Stomach (tissue), 9 donors: ENCODE data around the gene PIGL. TPM values are rescaled to one million over a fixed set of nuclear protein-coding genes. Genes with fewer than 3 reads are reported as not detected.
"Not testable (repeated sequence)": the region's sequence is repeated elsewhere in the genome, so short reads cannot be mapped to it uniquely, and the experiment has no call there.

Source experiments
- DNase-seq, 2 donors: peaks; one replicate each; pipeline versions ENCODE4 v3.0.0 to v3.0.0-alpha.2; 2013 to 2019
- H3K27ac ChIP-seq, 5 donors: fragments of 200-600 bp in 4 of 5; sonication (generic) in 4 of 5; one replicate each; pipeline ENCODE4 v1.5.1; 2013 to 2019; ENCODE audit warnings: mild to moderate bottlenecking in 1 of 5, moderate library complexity in 1 of 5
- H3K27me3 ChIP-seq, 3 donors: fragments of 200-600 bp; sonication (generic); one replicate each; pipeline ENCODE4 v1.5.1; 2017 to 2019; ENCODE audit warnings: mixed run types in 1 of 3
- H3K36me3 ChIP-seq, 4 donors: fragments of 200-600 bp; sonication (generic); 1 replicate in 3 of 4; 2 replicates in 1 of 4; pipeline ENCODE4 v1.5.1; 2016 to 2019
- H3K4me1 ChIP-seq, 4 donors: fragments of 200-600 bp; sonication (generic); one replicate each; pipeline ENCODE4 v1.5.1; 2016 to 2019
- H3K4me3 ChIP-seq, 4 donors: fragments of 200-600 bp; sonication (generic) in 3 of 4; one replicate each; pipeline ENCODE4 v1.5.1; 2016 to 2019; ENCODE audit warnings: mild to moderate bottlenecking in 1 of 4
- H3K9me3 ChIP-seq, 4 donors: fragments of 200-600 bp; sonication (generic); one replicate each; pipeline ENCODE4 v1.5.1; 2016 to 2019
- EP300 ChIP-seq: sonication (generic); formaldehyde crosslinking; IDR thresholded peaks from one replicate; pipeline ENCODE4 v1.6.1; 2017; ENCODE audit warnings: antibody characterized with exemption
- POLR2A ChIP-seq, 4 donors: fragments of 450-650 bp; IDR thresholded peaks; one replicate each; pipeline ENCODE4 v1.6.1; 2016; ENCODE audit warnings: antibody characterized with exemption in 4 of 4, control low read depth in 2 of 4, mild to moderate bottlenecking in 1 of 4, moderate library complexity in 1 of 4
- POLR2AphosphoS5 ChIP-seq, 3 donors: sonication (generic); formaldehyde crosslinking; IDR thresholded peaks; one replicate each; pipeline ENCODE4 v1.6.1; 2016; ENCODE audit warnings: antibody characterized with exemption in 3 of 3
- WGBS, 5 donors: extraction: QIAGEN DNeasy Blood & Tissue Kit in 3 of 5; methylation state at CpG; one replicate each; pipeline versions ENCODE4 v1.1.5 to v1.1.7; 2013 to 2018; 5-methylcytosine and 5-hydroxymethylcytosine counted together
- intact Hi-C: fragments of 100-400 bp; cut with DNase I; formaldehyde crosslinking; loops from one replicate; pipeline ENCODE4 v1.15.1; 2023; ENCODE audit warnings: low total_unique reads
- polyA plus RNA-seq, 3 donors: library from polyadenylated mRNA; stranded (reverse); fragments of 200-250 nt; gene quantifications; one replicate each; pipeline ENCODE4 v1.2.3, GENCODE V29; 2013
- total RNA-seq, 5 donors: library from RNA; depleted of rRNA; stranded (reverse); fragments of >200 nt; gene quantifications; one replicate each; pipeline versions ENCODE4 v1.1.0 to v1.2.3, GENCODE V29; 2014 to 2016
- TF ChIP-seq, protein P1 (sequence below), 7 experiments: fragments of 450-650 bp in 4 of 7; fragments of 200-600 bp in 3 of 7; sonication (generic) in 3 of 7; IDR thresholded peaks; one replicate each; pipeline ENCODE4 v1.5.1; 2016 to 2019; ENCODE audit warnings: antibody characterized with exemption in 7 of 7, control low read depth in 2 of 7, mild to moderate bottlenecking in 1 of 7
- donor health status: healthy with polysubstance abuse.
- donor health status: Bipolar disorder and iron deficiency.
- donor health status: healthy.

Gene PIGL
- total and polyA plus RNA-seq, 8 donors, result 5.8 to 72.3 (median 35.3) TPM

DNA sequence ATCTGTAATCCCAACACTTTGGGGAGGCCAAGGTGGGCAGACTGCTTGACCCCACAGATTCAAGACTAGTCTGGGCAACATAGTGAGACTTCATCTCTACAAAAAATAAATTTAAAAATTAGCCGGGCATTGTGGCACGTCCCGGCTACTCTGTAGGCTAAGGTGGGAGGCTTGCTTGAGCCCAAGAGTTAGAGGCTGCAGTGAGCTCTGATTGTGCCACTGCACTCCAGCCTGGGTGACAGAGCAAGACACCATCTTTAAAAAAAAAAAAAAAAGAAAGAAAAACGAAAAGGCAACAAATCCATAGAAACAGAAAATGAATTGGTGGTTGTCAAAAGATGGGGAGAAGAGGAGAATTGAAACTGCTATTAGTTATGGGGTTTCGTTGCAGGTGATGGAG is 29.4 kb upstream of the PIGL start:
- H3K27ac ChIP-seq, result no peak overlapping the region
- H3K36me3 ChIP-seq, result peaks cover 15 to 81% (median 60%) of the 10 kb centered on the region in 4 donors
- H3K27me3 ChIP-seq, result no peaks in the 10 kb centered on the region
- 83 to 92% (median 89%) methylated on average over 5 of the region's 5 CpGs for WGBS, 5 donors
- TF ChIP-seq EP300 (no peak), POLR2A (IDR thresholded peaks at IDR 0.05) (no peak), POLR2AphosphoS5 (IDR thresholded peaks at IDR 0.05) (no peak)
- TF ChIP-seq, protein P1, sequence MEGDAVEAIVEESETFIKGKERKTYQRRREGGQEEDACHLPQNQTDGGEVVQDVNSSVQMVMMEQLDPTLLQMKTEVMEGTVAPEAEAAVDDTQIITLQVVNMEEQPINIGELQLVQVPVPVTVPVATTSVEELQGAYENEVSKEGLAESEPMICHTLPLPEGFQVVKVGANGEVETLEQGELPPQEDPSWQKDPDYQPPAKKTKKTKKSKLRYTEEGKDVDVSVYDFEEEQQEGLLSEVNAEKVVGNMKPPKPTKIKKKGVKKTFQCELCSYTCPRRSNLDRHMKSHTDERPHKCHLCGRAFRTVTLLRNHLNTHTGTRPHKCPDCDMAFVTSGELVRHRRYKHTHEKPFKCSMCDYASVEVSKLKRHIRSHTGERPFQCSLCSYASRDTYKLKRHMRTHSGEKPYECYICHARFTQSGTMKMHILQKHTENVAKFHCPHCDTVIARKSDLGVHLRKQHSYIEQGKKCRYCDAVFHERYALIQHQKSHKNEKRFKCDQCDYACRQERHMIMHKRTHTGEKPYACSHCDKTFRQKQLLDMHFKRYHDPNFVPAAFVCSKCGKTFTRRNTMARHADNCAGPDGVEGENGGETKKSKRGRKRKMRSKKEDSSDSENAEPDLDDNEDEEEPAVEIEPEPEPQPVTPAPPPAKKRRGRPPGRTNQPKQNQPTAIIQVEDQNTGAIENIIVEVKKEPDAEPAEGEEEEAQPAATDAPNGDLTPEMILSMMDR (IDR thresholded peaks at IDR 0.05), result no peak
- H3K4me3 ChIP-seq, result no peak overlapping the region
- H3K4me1 ChIP-seq, result peaks cover 0 to 46% (median 21%) of the 10 kb centered on the region in 4 donors
- intact Hi-C loops, result no loop called here
- no peaks in the 10 kb centered on the region for H3K9me3 ChIP-seq
- no peak for DNase-seq

- Histone ChIP-seq H3K4me1 (peaks cover 0 to 46% (median 21%) of the 10 kb centered on the region in 4 donors), H3K27ac (no peak overlapping the region), H3K27me3 (no peaks in the 10 kb centered on the region), H3K4me3 (no peak overlapping the region), H3K9me3 (no peaks in the 10 kb centered on the region), H3K36me3 (peaks cover 21 to 88% (median 70%) of the 10 kb centered on the region in 4 donors)
- no peak for DNase-seq
- intact Hi-C loops, result no loop called here
- TF ChIP-seq EP300 (no peak), POLR2AphosphoS5 (IDR thresholded peaks at IDR 0.05) (no peak), POLR2A (IDR thresholded peaks at IDR 0.05) (no peak)
- TF ChIP-seq, protein P1 (IDR thresholded peaks at IDR 0.05), result no peak
- 67 to 81% (median 74%) methylated on average over 3 of the region's 3 CpGs for WGBS, 5 donors
Measured at GRCh38 chr17:16189791-16190348, 27.1 kb upstream of the PIGL start.

DNA sequence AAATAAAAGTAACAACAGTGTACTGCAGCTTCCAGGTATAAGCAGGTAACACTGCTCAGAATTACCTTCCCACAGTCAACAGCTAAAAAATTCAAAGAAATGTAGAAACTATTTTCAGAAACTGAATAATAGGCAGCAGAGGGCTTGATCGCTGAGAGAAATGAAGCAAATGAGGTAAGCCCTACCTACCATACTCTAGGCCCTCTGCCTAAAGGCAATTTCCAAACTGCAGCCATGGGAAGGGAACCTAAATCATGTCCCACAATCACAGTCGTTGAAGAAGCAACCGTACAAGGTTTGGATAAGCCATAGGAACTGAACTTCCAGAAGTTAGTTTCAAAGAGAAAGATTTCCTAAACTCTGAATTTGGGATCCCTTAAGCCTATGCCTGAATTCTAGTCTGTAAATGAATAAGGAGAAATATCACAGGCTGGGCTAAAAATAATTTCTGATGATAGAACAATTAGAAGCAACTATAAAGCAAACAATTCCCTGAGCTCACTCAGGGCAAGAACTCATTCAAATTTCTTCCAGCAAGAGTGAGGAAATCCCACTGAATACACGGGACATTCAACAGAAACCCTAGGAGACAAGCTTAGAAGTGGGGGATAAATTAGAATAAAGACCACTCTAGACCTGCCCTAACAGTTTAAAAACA is 26.2 kb upstream of the PIGL start:
- intact Hi-C loops, result no loop called here
- H3K9me3 ChIP-seq, result no peaks in the 10 kb centered on the region

GRCh38 chr17:16191604-16192003 is 25.4 kb upstream of the PIGL start:
- Histone ChIP-seq H3K27me3 (no peaks in the 10 kb centered on the region), H3K9me3 (no peaks in the 10 kb centered on the region), H3K4me3 (no peak overlapping the region), H3K4me1 (peaks cover 0 to 43% (median 21%) of the 10 kb centered on the region in 4 donors), H3K27ac (no peak overlapping the region), H3K36me3 (peaks cover 14 to 83% (median 59%) of the 10 kb centered on the region in 4 donors)
- DNase-seq, result no peak
- TF ChIP-seq POLR2AphosphoS5 (IDR thresholded peaks at IDR 0.05) (no peak), POLR2A (IDR thresholded peaks at IDR 0.05) (no peak), EP300 (no peak)
- TF ChIP-seq, protein P1 (IDR thresholded peaks at IDR 0.05), result no peak
- intact Hi-C loops, result no loop called here
- WGBS, 5 donors, result 80 to 98% (median 89%) methylated on average over 3 of the region's 3 CpGs

More for the DNA sequence above, 26.2 kb upstream of the PIGL start:
- 79 to 88% (median 82%) methylated on average over 4 of the region's 4 CpGs for WGBS, 5 donors
- Histone ChIP-seq H3K4me1 (peaks cover 0 to 46% (median 21%) of the 10 kb centered on the region in 4 donors), H3K27me3 (no peaks in the 10 kb centered on the region), H3K27ac (no peak overlapping the region), H3K4me3 (no peak overlapping the region), H3K36me3 (peaks cover 21 to 87% (median 65%) of the 10 kb centered on the region in 4 donors)
- TF ChIP-seq, protein P1 (IDR thresholded peaks at IDR 0.05), result no peak
- TF ChIP-seq POLR2A (IDR thresholded peaks at IDR 0.05), result no peak
- no peak for TF ChIP-seq POLR2AphosphoS5 (IDR thresholded peaks at IDR 0.05)
- TF ChIP-seq EP300, result no peak
- no peak for DNase-seq

DNA sequence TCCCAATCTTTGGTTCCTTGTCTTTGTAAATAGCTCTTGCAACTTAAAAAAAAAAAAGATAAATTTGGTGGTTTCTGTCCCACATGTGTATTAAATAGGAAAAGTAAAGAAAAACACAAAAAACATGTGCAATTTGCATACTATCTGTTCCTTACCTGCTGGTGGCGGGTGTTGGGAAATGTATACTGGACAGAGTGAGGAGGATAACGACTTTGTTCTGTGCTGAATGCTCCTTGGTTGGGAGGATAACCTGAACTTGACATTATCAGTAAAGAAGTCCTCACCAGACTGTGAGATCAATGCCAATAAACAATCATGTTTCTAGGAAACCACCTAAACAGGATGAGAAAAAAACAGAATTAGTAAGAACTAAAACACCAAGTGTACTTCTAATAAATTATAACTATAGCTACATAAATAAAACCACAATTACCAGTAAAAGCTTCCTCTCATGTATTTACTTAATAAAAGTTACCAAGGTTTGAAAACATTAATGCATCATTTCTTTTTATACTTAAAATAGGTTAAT is 22.6 kb upstream of the PIGL start:
- not testable (repeated sequence) for DNase-seq

More for the DNA sequence above, 22.6 kb upstream of the PIGL start:
- H3K27me3 ChIP-seq, H3K27ac ChIP-seq, H3K4me3 ChIP-seq, H3K9me3 ChIP-seq, intact Hi-C loops: not testable (repeated sequence)
- H3K36me3 ChIP-seq, result peaks cover 14 to 76% (median 60%) of the 10 kb centered on the region in 4 donors
- 72 to 89% (median 82%) methylated on average over 2 of the region's 2 CpGs for WGBS, 5 donors
- peaks cover 11 to 34% (median 21%) of the 10 kb centered on the region in 4 donors for H3K4me1 ChIP-seq
